Suprapubic skin (tissue), 4 donors: ENCODE measurements around the gene TMCC1. TPM values are rescaled to one million over a fixed set of nuclear protein-coding genes. Genes with fewer than 3 reads are reported as not detected.
"Not testable (repeated sequence)": the region's sequence is repeated elsewhere in the genome, so short reads cannot be mapped to it uniquely, and the experiment has no call there.

Source experiments
- DNase-seq, 2 donors: peaks; one replicate each; pipeline ENCODE4 v3.0.0-alpha.2; 2019; ENCODE audit warnings: low spot score in 2 of 2
- H3K27ac ChIP-seq: fragments of 200-600 bp; sonication (generic); one replicate; pipeline ENCODE4 v1.5.1; 2019
- H3K27me3 ChIP-seq: fragments of 200-600 bp; sonication (generic); one replicate; pipeline ENCODE4 v1.5.1; 2019
- H3K36me3 ChIP-seq: fragments of 200-600 bp; sonication (generic); one replicate; pipeline ENCODE4 v1.5.1; 2019
- H3K4me1 ChIP-seq: fragments of 200-600 bp; sonication (generic); one replicate; pipeline ENCODE4 v1.5.1; 2019
- H3K4me3 ChIP-seq: fragments of 200-600 bp; sonication (generic); one replicate; pipeline ENCODE4 v1.5.1; 2019; ENCODE audit warnings: mild to moderate bottlenecking
- H3K9me3 ChIP-seq: fragments of 200-600 bp; sonication (generic); one replicate; pipeline ENCODE4 v1.5.1; 2019
- EP300 ChIP-seq: sonication (generic); formaldehyde crosslinking; IDR thresholded peaks from one replicate; pipeline ENCODE4 v1.6.1; 2017; ENCODE audit warnings: antibody characterized with exemption
- POLR2A ChIP-seq, 2 donors: fragments of 450-650 bp; IDR thresholded peaks; one replicate each; pipeline ENCODE4 v1.6.1; 2017; ENCODE audit warnings: antibody characterized with exemption in 2 of 2, mild to moderate bottlenecking in 2 of 2, moderate library complexity in 2 of 2
- POLR2AphosphoS5 ChIP-seq, 3 donors: sonication (generic); formaldehyde crosslinking; IDR thresholded peaks; one replicate each; pipeline ENCODE4 v1.6.1; 2017; ENCODE audit warnings: antibody characterized with exemption in 3 of 3
- WGBS: methylation state at CpG from one replicate; pipeline ENCODE4 v1.1.5; 2018; 5-methylcytosine and 5-hydroxymethylcytosine counted together
- total RNA-seq, 4 donors: library from RNA; depleted of rRNA; stranded (reverse); fragments of >200 nt; gene quantifications; one replicate each; pipeline ENCODE4 v1.1.0, GENCODE V29; 2016
- TF ChIP-seq, protein P1 (sequence below), 2 donors: fragments of 200-600 bp in 1 of 2; fragments of 450-650 bp in 1 of 2; sonication (generic) in 1 of 2; IDR thresholded peaks; one replicate each; pipeline ENCODE4 v1.5.1; 2016 to 2019; ENCODE audit warnings: antibody characterized with exemption in 2 of 2, mild to moderate bottlenecking in 1 of 2, moderate library complexity in 1 of 2

Gene TMCC1
- total RNA-seq, 4 donors from 2014 or later: 14.6 to 26.4 (median 22.4) TPM

DNA sequence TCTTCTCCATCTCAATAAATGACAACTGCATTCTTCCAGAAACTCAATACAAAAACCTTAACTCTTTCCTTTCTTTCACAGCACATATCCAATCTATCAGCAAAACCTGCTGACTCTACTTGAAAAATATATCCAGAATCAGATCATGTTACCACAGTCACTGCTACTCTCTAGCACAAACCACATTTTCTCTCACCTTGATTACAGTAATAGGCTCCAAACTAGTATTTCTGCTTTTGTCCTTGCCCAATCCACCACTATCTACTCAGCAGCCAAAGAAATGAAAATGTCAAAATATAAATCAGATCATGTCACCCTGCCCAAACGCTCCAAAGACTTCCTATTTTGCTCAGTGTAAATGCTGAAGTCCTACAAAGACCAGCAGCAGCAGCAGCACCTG is 15.2 kb downstream of the TMCC1 start:
- WGBS: 38% methylated on average over 1 of the region's 1 CpG
- DNase-seq: no peak
- H3K4me1 ChIP-seq: peaks cover 10% of the 10 kb centered on the region
- no peaks in the 10 kb centered on the region for H3K27me3 ChIP-seq
- H3K9me3 ChIP-seq: no peaks in the 10 kb centered on the region
- no peak overlapping the region for H3K27ac ChIP-seq
- H3K36me3 ChIP-seq: peaks cover 7% of the 10 kb centered on the region
- TF ChIP-seq POLR2A (IDR thresholded peaks at IDR 0.05): no peak
- no peak for TF ChIP-seq POLR2AphosphoS5 (IDR thresholded peaks at IDR 0.05)
- TF ChIP-seq, protein P1, sequence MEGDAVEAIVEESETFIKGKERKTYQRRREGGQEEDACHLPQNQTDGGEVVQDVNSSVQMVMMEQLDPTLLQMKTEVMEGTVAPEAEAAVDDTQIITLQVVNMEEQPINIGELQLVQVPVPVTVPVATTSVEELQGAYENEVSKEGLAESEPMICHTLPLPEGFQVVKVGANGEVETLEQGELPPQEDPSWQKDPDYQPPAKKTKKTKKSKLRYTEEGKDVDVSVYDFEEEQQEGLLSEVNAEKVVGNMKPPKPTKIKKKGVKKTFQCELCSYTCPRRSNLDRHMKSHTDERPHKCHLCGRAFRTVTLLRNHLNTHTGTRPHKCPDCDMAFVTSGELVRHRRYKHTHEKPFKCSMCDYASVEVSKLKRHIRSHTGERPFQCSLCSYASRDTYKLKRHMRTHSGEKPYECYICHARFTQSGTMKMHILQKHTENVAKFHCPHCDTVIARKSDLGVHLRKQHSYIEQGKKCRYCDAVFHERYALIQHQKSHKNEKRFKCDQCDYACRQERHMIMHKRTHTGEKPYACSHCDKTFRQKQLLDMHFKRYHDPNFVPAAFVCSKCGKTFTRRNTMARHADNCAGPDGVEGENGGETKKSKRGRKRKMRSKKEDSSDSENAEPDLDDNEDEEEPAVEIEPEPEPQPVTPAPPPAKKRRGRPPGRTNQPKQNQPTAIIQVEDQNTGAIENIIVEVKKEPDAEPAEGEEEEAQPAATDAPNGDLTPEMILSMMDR (IDR thresholded peaks at IDR 0.05): no peak
- no peak for TF ChIP-seq EP300
- no peak overlapping the region for H3K4me3 ChIP-seq

DNA sequence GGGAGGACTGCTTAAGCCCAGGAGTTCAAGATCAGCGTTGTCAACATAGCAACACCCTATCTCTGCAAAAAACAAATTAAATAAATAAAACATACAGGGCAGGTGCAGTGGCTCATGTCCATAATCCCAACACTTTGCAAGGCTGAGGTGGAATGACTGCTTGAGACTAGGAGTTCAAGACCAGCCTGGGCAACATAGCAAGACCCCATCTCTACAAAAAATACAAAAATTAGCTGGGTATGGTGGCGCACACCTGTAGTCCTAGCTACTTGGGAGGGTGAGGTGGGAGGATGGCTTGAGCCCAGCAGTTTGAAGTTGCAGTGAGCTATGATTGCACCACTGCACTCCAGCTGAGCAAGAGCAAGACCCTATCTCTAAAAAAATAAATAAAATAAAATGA is 19.0 kb downstream of the TMCC1 start:
- H3K27me3 ChIP-seq, H3K9me3 ChIP-seq, H3K27ac ChIP-seq, H3K4me3 ChIP-seq, H3K36me3 ChIP-seq, DNase-seq: not testable (repeated sequence)
- WGBS: 98% methylated on average over 2 of the region's 2 CpGs
- H3K4me1 ChIP-seq: peaks cover 13% of the 10 kb centered on the region

DNA sequence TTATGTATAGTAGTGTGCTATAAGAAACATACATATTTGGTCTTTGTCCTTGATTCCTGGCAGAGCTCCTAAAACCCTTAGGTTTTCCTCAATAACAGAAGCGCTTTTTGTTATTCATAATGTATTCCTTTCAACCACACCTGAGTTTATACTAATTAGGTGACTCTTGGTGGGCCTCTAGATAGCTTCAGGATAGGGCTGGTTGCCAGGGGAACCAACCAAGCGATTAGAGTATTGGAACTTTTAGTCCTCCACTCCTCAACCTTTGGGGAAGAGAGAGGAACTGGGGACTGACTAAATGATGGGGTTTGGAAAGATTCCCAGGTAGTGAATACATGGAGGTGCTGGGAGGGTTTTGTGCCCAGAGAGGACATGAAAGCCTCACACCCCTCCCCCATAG is 24.6 kb downstream of the TMCC1 start:
- TF ChIP-seq EP300: no peak
- TF ChIP-seq, protein P1 (IDR thresholded peaks at IDR 0.05): no peak
- TF ChIP-seq POLR2AphosphoS5 (IDR thresholded peaks at IDR 0.05): no peak
- no peak for TF ChIP-seq POLR2A (IDR thresholded peaks at IDR 0.05)
- Histone ChIP-seq H3K9me3 (no peaks in the 10 kb centered on the region), H3K4me3 (no peak overlapping the region), H3K27me3 (no peaks in the 10 kb centered on the region), H3K4me1 (peaks cover 11% of the 10 kb centered on the region), H3K36me3 (no peaks in the 10 kb centered on the region), H3K27ac (no peak overlapping the region)
- no peak for DNase-seq
- 88% methylated on average over 2 of the region's 2 CpGs for WGBS

DNA sequence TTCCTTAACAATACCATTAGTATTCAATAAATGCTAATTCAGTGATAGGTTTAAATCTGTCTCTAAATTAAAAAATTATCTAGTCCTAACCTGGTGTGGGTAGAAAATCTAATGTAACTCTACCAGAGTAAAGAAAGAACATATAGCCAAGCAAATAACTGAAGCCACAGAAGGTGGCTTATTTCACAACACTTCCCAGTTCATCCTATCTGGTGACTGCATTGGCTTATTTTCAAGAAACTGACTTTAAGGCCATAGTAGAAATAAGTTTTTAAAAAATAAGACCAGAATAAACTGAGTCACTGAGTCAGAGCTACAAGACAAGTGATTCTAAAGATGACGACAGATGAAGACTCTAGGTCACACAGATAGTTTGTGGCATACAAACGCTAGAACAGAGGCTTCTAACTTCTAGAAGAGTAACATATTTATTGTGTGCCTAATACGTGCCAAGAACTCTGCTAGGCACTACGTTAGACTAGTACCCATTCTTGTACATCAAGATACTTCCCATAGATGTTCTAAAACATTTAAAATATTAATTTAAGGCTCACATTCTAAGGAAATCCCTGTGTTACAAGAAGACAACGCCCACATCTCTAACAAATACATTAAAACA is 25.9 kb downstream of the TMCC1 start:
- DNase-seq: no peak
- Histone ChIP-seq H3K4me3 (no peak overlapping the region), H3K9me3 (no peaks in the 10 kb centered on the region), H3K36me3 (no peaks in the 10 kb centered on the region), H3K4me1 (peaks cover 11% of the 10 kb centered on the region), H3K27me3 (no peaks in the 10 kb centered on the region), H3K27ac (no peak overlapping the region)
- 79% methylated on average over 5 of the region's 5 CpGs for WGBS
- no peak for TF ChIP-seq POLR2A (IDR thresholded peaks at IDR 0.05)
- no peak for TF ChIP-seq EP300
- no peak for TF ChIP-seq POLR2AphosphoS5 (IDR thresholded peaks at IDR 0.05)
- TF ChIP-seq, protein P1 (IDR thresholded peaks at IDR 0.05): no peak

DNA sequence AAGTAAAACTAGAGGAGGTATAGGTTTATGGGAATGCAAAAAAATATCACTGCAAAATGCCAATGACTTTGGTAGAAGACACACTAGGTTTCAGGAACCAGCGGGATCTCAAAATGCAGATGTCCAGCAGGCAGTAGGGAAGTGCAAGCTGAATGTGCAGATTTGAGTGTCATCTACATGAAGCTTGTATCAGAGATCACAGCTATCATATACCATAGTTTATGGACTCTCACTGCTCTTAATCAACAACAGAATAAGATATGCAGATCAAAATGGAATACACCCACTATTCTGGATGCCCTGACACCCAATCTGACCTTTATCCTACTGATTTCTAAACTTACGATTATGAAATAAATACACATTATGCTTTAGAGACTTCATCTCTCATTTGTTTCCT is 27.7 kb downstream of the TMCC1 start:
- no peak overlapping the region for H3K27ac ChIP-seq
- no peak overlapping the region for H3K4me3 ChIP-seq
- TF ChIP-seq POLR2AphosphoS5 (IDR thresholded peaks at IDR 0.05) (no peak), EP300 (no peak), POLR2A (IDR thresholded peaks at IDR 0.05) (no peak)
- TF ChIP-seq, protein P1 (IDR thresholded peaks at IDR 0.05): no peak
- H3K36me3 ChIP-seq: peaks cover 4% of the 10 kb centered on the region
- 96% methylated on average over 2 of the region's 2 CpGs for WGBS
- no peaks in the 10 kb centered on the region for H3K27me3 ChIP-seq
- H3K4me1 ChIP-seq: peaks cover 9% of the 10 kb centered on the region
- H3K9me3 ChIP-seq: no peaks in the 10 kb centered on the region
- no peak for DNase-seq

DNA sequence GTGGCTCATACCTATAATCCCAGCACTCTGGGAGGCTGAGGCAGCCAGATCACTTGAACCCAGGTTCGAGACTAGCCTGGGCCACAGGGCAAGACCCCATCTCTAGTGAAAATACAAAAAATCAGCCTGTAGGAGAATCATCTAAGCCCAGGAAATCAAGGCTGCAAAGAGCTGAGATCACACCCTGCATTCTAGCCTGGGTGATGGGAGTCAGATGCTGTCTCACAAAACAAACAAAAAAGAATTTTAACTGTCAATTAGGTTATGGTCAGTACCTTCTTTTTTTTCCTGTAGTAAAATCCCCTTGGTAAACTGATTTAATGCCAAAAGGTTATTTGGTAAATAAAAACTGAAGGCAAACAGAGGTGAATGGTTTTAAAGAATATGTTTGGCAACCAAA is 29.0 kb downstream of the TMCC1 start:
- Histone ChIP-seq H3K4me3 (no peak overlapping the region), H3K27me3 (no peaks in the 10 kb centered on the region), H3K4me1 (peaks cover 9% of the 10 kb centered on the region), H3K9me3 (no peaks in the 10 kb centered on the region), H3K27ac (no peak overlapping the region), H3K36me3 (peaks cover 7% of the 10 kb centered on the region)
- TF ChIP-seq EP300 (no peak), POLR2A (IDR thresholded peaks at IDR 0.05) (no peak), POLR2AphosphoS5 (IDR thresholded peaks at IDR 0.05) (no peak)
- TF ChIP-seq, protein P1 (IDR thresholded peaks at IDR 0.05): no peak
- DNase-seq: no peak
- 93% methylated on average over 1 of the region's 1 CpG for WGBS
